Suppressor macrophage treated with lipopolysaccharide for 1 hour (primary cell): ENCODE data around the gene MAGEB6B.
"Not testable (repeated sequence)": the region's sequence is repeated elsewhere in the genome, so short reads cannot be mapped to it uniquely, and the experiment has no call there.

Experiments
- DNase-seq, 3 donors: peaks; one replicate each; pipeline ENCODE4 v3.0.0-alpha.2; 2020 to 2022

The MAGEB6B gene, protein sequence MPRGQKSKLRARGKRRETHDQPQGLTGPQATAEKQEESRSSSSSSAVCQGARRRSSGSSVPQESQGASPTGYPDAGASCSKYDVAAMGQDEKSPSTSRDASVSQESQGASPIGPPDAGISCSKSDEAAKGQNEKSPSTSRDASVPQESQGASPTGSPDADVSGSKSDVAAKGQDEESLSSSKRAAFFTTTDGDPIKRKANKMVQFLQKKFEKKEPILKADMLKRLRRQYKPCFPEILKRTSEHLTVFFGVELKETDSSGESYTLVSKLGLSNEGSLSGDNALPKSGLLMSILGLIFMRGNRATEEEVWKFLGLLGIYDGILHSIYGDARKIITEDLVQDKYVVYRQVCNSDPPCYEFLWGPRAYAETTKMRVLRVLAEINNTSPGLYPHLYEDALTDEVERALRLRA

DNA sequence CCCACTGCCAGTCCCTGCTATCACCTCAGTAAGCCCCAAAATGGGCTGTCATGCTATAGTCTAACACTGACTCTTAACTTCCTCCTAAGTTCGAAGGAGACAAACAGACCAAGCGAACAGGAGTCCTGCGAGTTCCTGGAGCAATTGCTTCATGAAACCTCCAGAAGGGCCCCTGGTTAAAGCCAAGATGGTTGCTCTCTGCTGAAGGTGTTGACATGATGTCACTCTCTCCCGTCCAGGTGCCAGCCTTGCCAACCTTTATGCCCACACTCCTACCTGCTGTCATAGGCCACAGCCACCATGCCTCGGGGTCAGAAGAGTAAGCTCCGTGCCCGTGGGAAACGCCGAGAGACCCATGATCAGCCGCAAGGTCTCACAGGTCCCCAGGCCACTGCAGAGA is at the start of gene MAGEB6B:
Gene MAGEB6B, plus strand, starts transcription at position 301 of the 400 bp plus-strand sequence. Its CDS starts 0 bp downstream, at position 301.
- no peak for DNase-seq

DNA sequence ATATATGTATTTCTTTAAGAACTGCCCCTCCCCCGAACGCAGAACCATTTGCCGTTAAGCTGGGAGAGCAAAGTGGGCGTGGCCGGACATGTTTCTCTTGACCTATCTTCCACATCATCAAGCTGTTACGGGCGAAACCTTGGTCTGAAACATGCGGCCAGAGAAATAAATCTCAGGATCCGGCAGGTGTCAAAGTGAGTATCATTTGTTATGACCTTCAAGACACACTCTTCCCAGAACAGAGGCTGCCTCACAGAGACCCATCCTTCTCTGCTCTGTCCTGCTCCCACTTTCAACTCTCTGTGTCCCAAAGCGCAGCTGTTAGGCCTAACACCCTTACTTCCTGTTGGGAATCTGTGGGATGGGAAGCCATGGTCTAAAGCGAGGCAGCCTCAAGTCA is 22.1 kb upstream of the MAGEB6B start, which contains the start of gene MAGEB18:
Gene MAGEB18, plus strand, starts transcription at position 70 of the 400 bp plus-strand sequence. CDS start 643 bp downstream, outside the sequence.
- no peak for DNase-seq

DNA sequence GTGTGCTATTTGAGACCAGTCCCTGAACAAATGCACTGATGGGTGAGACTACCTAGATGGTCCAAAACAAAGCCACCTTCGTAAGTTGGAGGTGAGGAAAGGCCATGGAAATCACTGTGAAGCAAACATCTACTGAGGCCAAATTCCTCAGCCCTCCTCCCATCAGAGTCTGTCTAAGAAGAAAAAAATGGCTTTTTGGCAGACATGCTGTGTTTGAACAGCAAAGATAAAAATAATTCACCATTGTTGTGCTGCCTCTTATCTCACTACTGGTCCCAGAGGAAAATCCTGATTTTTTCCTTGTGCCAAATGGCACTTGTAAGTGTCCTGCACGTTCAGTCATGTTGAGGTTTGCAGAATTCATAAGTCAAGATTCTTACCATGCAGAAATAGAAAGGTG is 14.4 kb upstream of the MAGEB6B start:
- no peak for DNase-seq

DNA sequence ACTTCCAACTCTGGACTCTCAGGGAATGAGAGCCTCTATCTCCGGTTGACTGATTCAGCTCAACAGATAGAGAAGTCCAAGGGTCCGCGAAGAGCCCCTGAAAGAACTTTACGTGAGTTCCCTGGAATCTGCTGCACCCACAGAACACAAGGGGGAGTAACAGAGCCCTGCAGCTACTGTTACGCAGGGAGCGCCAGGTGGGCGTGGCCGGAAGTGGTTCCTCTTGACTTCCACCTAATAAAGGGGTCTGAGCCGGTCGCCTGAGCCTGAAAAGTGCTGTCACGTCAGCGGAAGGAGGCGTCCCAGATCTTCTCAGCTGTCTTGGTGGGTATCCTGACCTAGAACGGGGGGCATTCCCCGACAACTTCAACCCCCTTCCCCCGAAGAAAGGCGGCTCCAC is 31.8 kb downstream of the MAGEB6B start, which contains the start of gene MAGEB6:
Gene MAGEB6, plus strand, starts transcription at position 237 of the 400 bp plus-strand sequence. CDS start 1,407 bp downstream, outside the sequence.
- no peak for DNase-seq

DNA sequence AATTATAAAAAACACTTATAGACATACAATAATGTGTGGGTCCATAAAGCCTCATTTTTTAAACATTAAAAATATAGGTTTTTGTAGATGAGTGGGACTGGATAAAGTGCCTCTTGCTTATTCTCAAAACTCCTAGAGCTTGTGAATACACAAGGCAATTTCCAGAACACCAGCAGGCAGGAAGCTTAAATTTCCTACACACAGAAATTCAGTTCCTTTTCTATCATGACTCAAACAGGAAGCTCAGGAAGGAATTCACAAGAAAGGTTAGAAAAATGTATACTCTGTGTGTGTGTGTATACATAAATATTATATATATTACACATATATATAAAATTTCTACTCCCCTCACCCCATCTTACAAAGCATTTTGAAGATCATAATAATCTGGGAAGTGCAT is 43.2 kb downstream of the MAGEB6B start:
- no peak for DNase-seq

DNA sequence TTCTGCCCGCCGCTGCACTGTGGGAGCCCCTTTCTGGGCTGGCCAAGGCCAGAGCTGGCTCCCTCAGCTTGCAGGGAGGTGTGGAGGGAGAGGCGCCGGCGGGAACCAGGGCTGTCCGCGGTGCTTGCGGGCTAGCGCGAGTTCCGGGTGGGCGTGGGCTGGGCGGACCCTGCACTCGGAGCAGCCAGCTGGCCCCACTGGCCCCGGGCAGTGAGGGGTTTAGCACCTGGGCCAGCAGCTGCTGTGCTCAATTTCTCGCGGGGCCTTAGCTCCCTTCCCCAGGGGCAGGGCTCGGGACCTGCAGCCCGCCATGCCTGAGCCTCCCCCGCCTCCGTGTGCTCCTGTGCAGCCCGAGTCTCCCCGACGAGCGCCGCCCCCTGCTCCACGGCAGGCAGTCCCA is 44.3 kb downstream of the MAGEB6B start:
- not testable (repeated sequence) for DNase-seq

DNA sequence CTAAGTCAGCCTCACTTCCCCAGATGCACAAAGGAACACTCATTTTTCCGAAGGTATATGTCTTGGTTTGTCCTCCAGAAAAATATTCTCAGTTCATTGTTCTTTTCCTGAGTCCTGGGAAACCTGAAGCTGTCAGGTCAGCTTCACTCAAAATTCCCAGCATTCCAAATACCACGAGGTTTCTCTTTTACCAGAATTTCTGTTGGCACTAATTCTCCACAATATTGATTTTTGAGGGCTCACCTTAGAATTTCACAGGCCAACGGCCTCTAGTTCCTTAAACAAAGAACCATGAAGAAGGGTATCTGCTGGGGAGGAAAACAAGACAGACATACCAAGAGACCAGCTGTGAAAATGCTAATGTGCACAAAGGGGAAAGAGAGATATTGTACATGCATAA is 47.6 kb downstream of the MAGEB6B start:
- DNase-seq: no peak
